Panc1 (cell line): Measurements from ENCODE around the gene PRSS27. TPM values are rescaled to one million over a fixed set of nuclear protein-coding genes. Genes with fewer than 3 reads are reported as not detected.

ENCODE experiments used
- ATAC-seq: fragments of 200-7000 bp; cut with Tn5 transposase; 2 replicates; pipeline ENCODE4 v1.9.1; 2020; ENCODE audit warnings: mild to moderate bottlenecking, moderate library complexity
- BruUV-seq: library from RNA; stranded (reverse); fragments of 400-500 nt; replicated peaks from 2 replicates; lab custom pipeline; 2021; lab: Mats Ljungman, UMichigan
- CTCF ChIA-PET: fragments of 300-600 bp; sonication (Branson Sonifier 250); formaldehyde crosslinking; loops from one replicate; lab custom pipeline; 2022; ENCODE audit warnings: antibody characterized with exemption; lab: Charles Lee
- POLR2A ChIA-PET: fragments of 300-600 bp; sonication (Branson Sonifier 250); formaldehyde crosslinking; loops from one replicate; lab custom pipeline; 2022; ENCODE audit warnings: antibody characterized with exemption; lab: Charles Lee
- DNase-seq: peaks from one replicate; pipeline ENCODE4 v3.0.0-alpha.2; 2010; ENCODE audit warnings: low read depth, low spot score
- H3K27ac ChIP-seq: 2 replicates; pipeline ENCODE4 v1.5.1; 2011; ENCODE audit warnings: mild to moderate bottlenecking, low read length, inconsistent platforms
- H3K27me3 ChIP-seq: fragments of 200-500 bp; sonication (Bioruptor generic); 2 replicates; pipeline ENCODE4 v1.6.0; 2014; ENCODE audit warnings: low read length, inconsistent platforms; ENCODE audit not compliant: control insufficient read depth, insufficient read depth
- H3K36me3 ChIP-seq: fragments of 200-500 bp; sonication (Bioruptor generic); 2 replicates; pipeline ENCODE4 v1.5.1; 2014; ENCODE audit warnings: inconsistent platforms, mild to moderate bottlenecking, low read length, moderate library complexity; ENCODE audit not compliant: control insufficient read depth, insufficient read depth
- H3K4me1 ChIP-seq: 2 replicates; pipeline ENCODE4 v1.5.1; 2011; ENCODE audit warnings: inconsistent platforms, mild to moderate bottlenecking, low read length, moderate library complexity; ENCODE audit not compliant: control insufficient read depth, insufficient read depth
- H3K4me3 ChIP-seq, 2 experiments: 2 replicates each; pipeline ENCODE4 v1.5.1; 2011 to 2012; ENCODE audit warnings: low read depth in 2 of 2, low read length in 2 of 2, mild to moderate bottlenecking in 2 of 2, inconsistent platforms in 1 of 2, moderate library complexity in 1 of 2
- H3K9me3 ChIP-seq: fragments of 200-500 bp; sonication (Bioruptor generic); 2 replicates; pipeline ENCODE4 v1.5.1; 2014; ENCODE audit warnings: low read depth, mild to moderate bottlenecking, inconsistent platforms, low read length, moderate library complexity; ENCODE audit not compliant: control insufficient read depth, insufficient read depth
- CTCF ChIP-seq: fragments of 450-650 bp; IDR thresholded peaks from 2 replicates; pipeline ENCODE4 v1.5.1; 2017; ENCODE audit warnings: mild to moderate bottlenecking
- POLR2AphosphoS5 ChIP-seq: IDR thresholded peaks from 2 replicates; pipeline ENCODE4 v1.6.1; 2012; ENCODE audit warnings: mild to moderate bottlenecking, low read depth, low read length, moderate library complexity
- REST ChIP-seq, 2 experiments: IDR thresholded peaks; 2 replicates each; pipeline ENCODE4 v1.6.1; 2011 to 2012; ENCODE audit warnings: low read depth in 2 of 2, control low read depth in 1 of 2, low read length in 1 of 2, mild to moderate bottlenecking in 1 of 2, moderate library complexity in 1 of 2; ENCODE audit not compliant: insufficient read depth in 1 of 2
- SIN3A ChIP-seq: IDR thresholded peaks from 2 replicates; pipeline ENCODE4 v1.6.1; 2012; ENCODE audit warnings: low read depth, mild to moderate bottlenecking, low read length, moderate library complexity, borderline replicate concordance; ENCODE audit not compliant: insufficient read depth
- TCF7L2 ChIP-seq: IDR thresholded peaks from 2 replicates; pipeline ENCODE4 v1.6.1; 2011; ENCODE audit warnings: mild to moderate bottlenecking, low read depth, low read length, inconsistent platforms
- in situ Hi-C: cut with HindIII; loops from 2 replicates; pipeline ENCODE4 v1.10.0; 2016; ENCODE audit warnings: low sequenced_read_pairs, low pct_unique_long_range_greater_than_20kb
- intact Hi-C: fragments of 100-400 bp; cut with micrococcal nuclease; formaldehyde crosslinking; loops from one replicate; pipeline ENCODE4 v1.10.0; 2022; ENCODE audit not compliant: unreplicated experiment
- total RNA-seq: library from RNA; stranded (reverse); gene quantifications from one replicate; pipeline ENCODE4 v1.2.1, GENCODE V29; 2021; ENCODE audit not compliant: unreplicated experiment

PRSS27 gene
- total RNA-seq, 1 experiment from 2014 or later, result 3.3 TPM

- no peak overlapping the region for H3K4me3 ChIP-seq
- H3K36me3 ChIP-seq, result no peaks in the 10 kb centered on the region
- H3K9me3 ChIP-seq, result no peaks in the 10 kb centered on the region
- no peaks in the 10 kb centered on the region for H3K27me3 ChIP-seq
- in situ Hi-C loops (no loop called here), intact Hi-C loops (no loop called here)
- no peak overlapping the region for H3K27ac ChIP-seq
- DNase-seq (no peak), ATAC-seq (no peak)
- TF ChIP-seq POLR2AphosphoS5 (no peak), REST (IDR thresholded peaks at IDR 0.05; ENCODE audit: insufficient read depth in 1 of 2, low read depth in 2 of 2, low read length in 1 of 2) (no peak), SIN3A (no peak), CTCF (no peak), TCF7L2 (no peak)
- no peaks in the 10 kb centered on the region for H3K4me1 ChIP-seq
- CTCF ChIA-PET, result no interaction called here
- no TSS peak for BruUV-seq
- POLR2A ChIA-PET, result no interaction called here
Observed at GRCh38 chr16:2706611-2707311, 13.3 kb downstream of the PRSS27 start.

GRCh38 chr16:2706085-2706484 is 13.9 kb downstream of the PRSS27 start:
- Histone ChIP-seq H3K36me3 (no peaks in the 10 kb centered on the region), H3K4me1 (no peaks in the 10 kb centered on the region), H3K4me3 (no peak overlapping the region), H3K27me3 (no peaks in the 10 kb centered on the region), H3K27ac (no peak overlapping the region), H3K9me3 (no peaks in the 10 kb centered on the region)
- TF ChIP-seq SIN3A, result no peak
- TF ChIP-seq POLR2AphosphoS5, result no peak
- TF ChIP-seq TCF7L2, result no peak
- TF ChIP-seq CTCF, result no peak
- TF ChIP-seq REST (IDR thresholded peaks at IDR 0.05; ENCODE audit: insufficient read depth in 1 of 2, low read depth in 2 of 2, low read length in 1 of 2), result no peak
- POLR2A ChIA-PET, result no interaction called here
- CTCF ChIA-PET, result no interaction called here
- intact Hi-C loops, result no loop called here
- no peak for ATAC-seq
- BruUV-seq, result no TSS peak
- DNase-seq, result no peak
- in situ Hi-C loops, result no loop called here
